ENCODE data around the gene CTU2.

DNA sequence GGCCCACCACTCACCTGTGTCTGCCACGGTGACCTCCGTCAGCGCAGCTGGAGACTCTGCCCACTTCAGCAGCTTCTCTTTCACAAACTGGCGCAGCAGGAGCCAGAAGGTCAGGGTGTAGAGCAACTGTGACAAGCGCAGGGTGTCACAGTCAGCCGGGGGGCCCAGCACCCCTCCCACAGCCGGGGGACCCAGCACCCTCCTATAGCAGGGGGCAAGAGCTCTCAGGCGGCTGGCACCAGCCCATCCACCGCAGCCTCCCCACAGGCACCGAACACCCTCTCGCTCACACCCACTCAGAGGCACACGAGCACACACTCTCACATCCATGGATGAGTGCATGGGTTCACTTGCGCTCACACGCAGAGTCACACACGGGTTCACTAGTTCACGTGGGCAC lies 28.8 kb downstream of the CTU2 start:
- TF ChIP-seq CTCF (optimal IDR thresholded peaks at IDR 0.05 in 1 of 3, IDR thresholded peaks at IDR 0.05 in 1 of 3, conservative IDR thresholded peaks at IDR 0.05 in 1 of 3; ENCODE audit: extremely low read depth in 1 of 3, insufficient read depth in 2 of 3, low read length in 3 of 3) (no peak), EZH2 (IDR thresholded peaks at IDR 0.05; ENCODE audit: low read length) (no peak)

Measured in keratinocyte (primary cell).